Measurements from ENCODE around the gene FAM174B.

FAM174B gene

DNA sequence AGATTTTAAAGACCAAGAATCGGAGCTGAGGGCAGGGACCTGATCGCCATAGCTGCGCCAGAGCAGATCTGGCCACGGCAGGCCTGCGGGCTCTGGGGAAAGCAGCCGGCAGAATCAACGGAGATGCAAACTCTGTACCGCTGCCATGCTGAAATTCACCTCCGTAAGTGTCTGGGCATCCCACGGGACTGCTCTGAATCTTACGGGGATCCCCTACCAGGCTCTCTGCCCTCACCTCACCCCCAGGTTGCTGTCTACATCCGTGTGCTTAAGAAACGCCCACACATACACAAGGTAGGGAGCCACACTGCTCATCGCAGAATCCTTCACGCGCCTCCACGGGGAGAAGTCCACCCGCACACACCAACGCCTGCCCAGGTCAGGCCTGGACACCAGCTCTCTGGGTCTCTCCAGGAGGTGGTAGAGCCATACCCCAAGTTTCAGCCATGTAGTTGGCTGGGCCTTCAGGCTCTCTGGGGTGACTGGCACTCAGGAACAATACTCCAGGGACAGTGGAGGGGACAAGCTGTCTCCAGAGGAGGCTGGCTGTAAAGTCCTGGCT, 33.5 kb downstream of the FAM174B start:
- ChIA-PET CTCF (interaction anchor here (0.7 to 1.4 kb wide), 2 partner anchors 9 to 12 kb away, joined by 3 to 4 read pairs; no protein-coding TSS in a partner anchor), POLR2A (no interaction called here)
- no peak overlapping the region for H3K4me3 ChIP-seq (ENCODE audit: low read depth, low read length)
- TF ChIP-seq CTCF (IDR thresholded peaks at IDR 0.05; ENCODE audit: insufficient read depth, low read length, missing control alignments) = no peak
- no peak for DNase-seq (ENCODE audit: low read depth, low spot score)

DNA sequence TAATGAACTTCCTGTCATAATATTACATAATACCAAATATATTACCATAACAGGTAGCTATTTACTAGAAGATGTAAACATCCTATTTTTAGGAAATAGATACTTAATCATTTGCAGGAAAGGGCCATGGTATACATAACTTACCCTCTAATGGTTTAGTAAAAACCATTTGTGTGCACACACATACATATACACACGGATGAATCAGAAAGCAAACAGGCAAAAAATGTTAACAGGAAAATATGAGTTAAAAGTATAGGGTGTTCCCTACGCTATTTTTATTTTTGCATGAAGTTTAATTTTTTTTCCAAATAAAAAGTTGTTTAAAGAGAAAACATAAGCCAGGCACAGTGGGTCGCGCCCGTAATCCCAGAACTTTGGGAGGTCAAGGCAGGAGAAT, 34.6 kb downstream of the FAM174B start:
- TF ChIP-seq CTCF (IDR thresholded peaks at IDR 0.05; ENCODE audit: insufficient read depth, low read length, missing control alignments) = no peak
- DNase-seq (ENCODE audit: low read depth, low spot score) = no peak
- ChIA-PET CTCF (no interaction called here), POLR2A (no interaction called here)
- H3K4me3 ChIP-seq (ENCODE audit: low read depth, low read length) = no peak overlapping the region

GRCh38 chr15:92619145-92620101, 36.2 kb downstream of the FAM174B start:
- CTCF ChIA-PET = no interaction called here
- POLR2A ChIA-PET = no interaction called here
- H3K4me3 ChIP-seq (ENCODE audit: low read depth, low read length) = no peak overlapping the region
- no peak for TF ChIP-seq CTCF (IDR thresholded peaks at IDR 0.05; ENCODE audit: insufficient read depth, low read length, missing control alignments)
- peak; percentile 19 for DNase-seq (ENCODE audit: low read depth, low spot score)

DNA sequence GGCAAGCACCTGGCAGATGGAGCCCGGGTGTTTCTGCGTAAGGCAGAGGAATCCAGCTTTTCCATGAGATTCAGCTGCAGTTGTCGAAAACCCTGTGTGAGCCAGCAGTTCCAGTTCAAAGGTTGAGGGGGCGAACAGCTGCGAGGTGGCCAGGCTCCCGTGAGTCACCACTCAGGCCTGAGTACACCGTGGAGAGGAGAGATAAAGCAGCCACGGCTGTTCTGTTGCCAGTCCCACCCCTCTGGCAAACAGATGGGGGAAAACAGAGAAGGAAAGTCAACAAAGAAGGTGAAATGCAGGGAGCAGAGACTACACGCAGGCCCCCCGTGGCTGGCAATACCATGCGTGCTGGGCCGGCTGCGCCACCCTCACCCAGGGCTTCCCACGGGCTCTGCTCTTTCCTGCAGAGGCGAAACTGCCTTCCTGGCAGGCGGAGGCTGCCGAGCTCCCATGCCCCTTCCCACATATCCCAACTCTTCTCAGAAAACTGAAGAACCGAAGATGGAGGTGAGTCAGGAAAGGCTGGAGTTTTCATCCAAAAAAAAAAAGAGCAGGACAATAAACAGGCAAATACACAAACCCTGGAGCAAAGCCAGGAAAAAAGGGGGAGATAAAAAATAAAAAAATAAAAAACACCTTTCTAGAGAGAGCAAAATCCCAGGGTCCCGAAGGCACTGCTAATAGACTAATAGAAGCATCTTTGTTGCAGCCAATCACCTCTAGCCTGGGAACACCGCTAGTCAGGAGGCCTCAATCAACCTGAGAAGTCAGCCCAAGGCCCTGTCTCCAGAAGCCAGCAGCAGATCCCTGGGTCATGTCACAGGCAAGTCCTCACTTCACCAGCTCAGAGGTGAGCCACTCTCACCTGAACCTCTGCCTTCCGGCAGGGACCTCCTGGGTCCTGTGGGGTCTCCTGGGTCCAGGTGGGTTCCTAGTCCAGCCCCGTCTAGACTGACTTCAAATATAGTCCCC, 37.7 kb downstream of the FAM174B start:
- ChIA-PET CTCF (interaction anchor here (1.0 kb wide), 1 partner anchor 97 kb away, joined by 3 read pairs; no protein-coding TSS in a partner anchor), POLR2A (no interaction called here)
- DNase-seq (ENCODE audit: low read depth, low spot score) = no peak
- H3K4me3 ChIP-seq (ENCODE audit: low read depth, low read length) = no peak overlapping the region
- no peak for TF ChIP-seq CTCF (IDR thresholded peaks at IDR 0.05; ENCODE audit: insufficient read depth, low read length, missing control alignments)

GRCh38 chr15:92616621-92617548, 38.7 kb downstream of the FAM174B start:
- TF ChIP-seq CTCF (IDR thresholded peaks at IDR 0.05; ENCODE audit: insufficient read depth, low read length, missing control alignments) = no peak
- no peak overlapping the region for H3K4me3 ChIP-seq (ENCODE audit: low read depth, low read length)
- no peak for DNase-seq (ENCODE audit: low read depth, low spot score)
- POLR2A ChIA-PET = no interaction called here
- CTCF ChIA-PET = interaction anchor here (1.0 kb wide), 1 partner anchor 98 kb away, joined by 3 read pairs; no protein-coding TSS in a partner anchor

Measured in AG04449 (cell line).